ENCODE data around the gene TRRAP.
A peak's percentile ranks its signal among the peaks of the same experiment; 100 is the strongest.
"Not testable (repeated sequence)": the region's sequence is repeated elsewhere in the genome, so short reads cannot be mapped to it uniquely, and the experiment has no call there.

Gene TRRAP

GRCh38 chr7:99030951-99031350 lies 152.6 kb downstream of the TRRAP start:
- DNase-seq (ENCODE audit: low spot score) = no peak

DNA sequence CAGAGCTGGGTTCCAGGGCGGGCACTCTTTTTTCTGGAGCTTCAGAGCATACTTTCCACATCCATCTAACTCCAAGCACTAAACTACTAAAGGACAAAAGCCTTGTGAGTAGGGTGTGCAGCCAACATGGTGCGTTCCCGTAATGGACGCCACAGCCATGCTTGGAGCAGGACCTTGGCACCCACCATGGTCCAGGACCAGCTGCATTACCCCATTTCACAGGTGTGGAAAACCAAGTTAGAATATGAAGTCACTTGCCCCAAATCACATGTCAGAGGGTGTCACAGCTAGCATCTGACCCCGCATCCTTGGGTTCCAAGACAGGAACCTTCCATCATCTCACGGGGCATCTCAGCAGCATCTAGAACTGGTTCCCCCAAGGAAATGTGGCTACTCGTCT lies 153.2 kb downstream of the TRRAP start:
- no peak for DNase-seq (ENCODE audit: low spot score)

DNA sequence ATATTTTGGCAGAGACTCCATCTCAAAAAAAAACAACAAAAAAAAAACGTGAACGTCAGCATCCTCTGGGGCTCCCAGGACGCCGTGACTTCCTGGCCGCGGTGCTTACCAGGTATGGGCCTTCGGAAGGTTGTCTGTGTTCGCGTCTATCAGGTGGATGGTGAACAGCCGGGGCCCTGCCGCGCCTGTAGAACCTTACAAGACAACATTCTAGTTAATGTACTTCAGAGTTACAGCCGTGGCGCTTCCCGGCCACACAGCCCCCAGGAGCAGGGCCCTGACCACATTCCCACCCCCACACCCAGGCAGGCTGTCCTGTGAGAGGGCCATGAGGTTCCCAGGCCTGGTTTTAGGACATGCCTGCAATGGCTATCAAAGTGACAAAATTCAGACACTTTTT lies 154.6 kb downstream of the TRRAP start:
- no peak for DNase-seq (ENCODE audit: low spot score)

DNA sequence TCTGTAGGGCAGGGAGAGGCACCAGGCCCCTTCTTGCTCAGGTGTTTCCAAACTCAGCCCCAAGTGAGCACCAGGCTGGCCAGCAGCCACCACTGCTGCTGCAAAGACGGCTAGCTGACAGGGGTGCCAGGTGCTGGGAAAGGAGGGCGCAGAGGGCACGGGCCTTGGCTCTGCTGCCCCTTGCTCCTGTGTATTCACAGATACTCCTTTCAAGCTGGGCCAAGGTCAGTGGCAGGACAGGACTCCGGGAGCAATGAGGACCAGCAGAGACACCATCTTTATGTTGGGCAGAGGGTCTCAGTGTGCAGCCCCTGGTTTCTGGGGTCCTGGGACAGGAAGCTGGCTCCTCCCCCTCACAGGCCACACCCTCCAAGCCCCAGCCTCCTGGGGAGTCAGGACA lies 155.4 kb downstream of the TRRAP start:
- peak; percentile 31 for DNase-seq (ENCODE audit: low spot score)

GRCh38 chr7:99034932-99035722 lies 156.8 kb downstream of the TRRAP start:
- DNase-seq (ENCODE audit: low spot score) = no peak

DNA sequence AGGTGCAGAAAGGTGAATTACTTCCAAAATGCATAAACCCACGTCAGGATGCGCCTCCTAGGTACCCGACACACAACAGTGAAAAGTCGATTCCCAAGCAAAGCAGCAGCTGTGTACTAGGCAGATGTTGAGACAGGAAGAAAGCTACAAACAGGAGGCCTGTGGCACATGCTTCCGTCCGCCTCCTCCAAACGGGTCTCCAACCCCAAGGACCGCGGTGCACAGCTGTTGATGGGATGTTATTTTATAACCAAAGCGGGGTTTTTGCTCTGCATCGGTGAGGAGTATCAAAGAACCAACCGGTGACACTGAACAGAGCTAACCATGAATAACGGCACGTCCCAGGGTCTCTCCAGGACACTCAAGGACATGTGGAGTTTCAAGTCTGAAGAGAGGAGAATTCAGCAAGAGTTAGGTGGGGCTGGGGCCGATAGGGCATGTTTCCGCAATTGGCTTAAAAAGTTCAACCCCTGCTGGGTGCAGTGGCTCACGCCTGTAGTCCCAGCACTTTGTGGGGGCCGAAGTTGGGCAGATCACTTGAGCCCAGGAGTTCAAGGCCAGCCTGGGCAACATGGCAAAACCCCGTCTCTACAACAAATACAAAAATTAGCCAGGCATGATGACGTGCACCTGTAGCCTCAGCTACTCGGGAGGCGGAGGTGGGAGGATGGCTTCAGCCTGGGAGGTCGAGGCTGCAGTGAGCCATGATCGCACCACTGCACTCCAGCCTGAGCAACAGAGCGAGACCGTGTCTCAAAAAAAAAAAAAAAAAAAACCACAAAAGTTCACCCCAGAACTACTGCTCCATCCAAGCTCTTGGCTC lies 157.6 kb downstream of the TRRAP start:
- no peak for DNase-seq (ENCODE audit: low spot score)

- peak; percentile 81 for DNase-seq (ENCODE audit: low spot score)
Observed at GRCh38 chr7:99036546-99037111, 158.3 kb downstream of the TRRAP start.

- no peak for DNase-seq (ENCODE audit: low spot score)
Observed at GRCh38 chr7:99037327-99037940, 159.1 kb downstream of the TRRAP start.

DNA sequence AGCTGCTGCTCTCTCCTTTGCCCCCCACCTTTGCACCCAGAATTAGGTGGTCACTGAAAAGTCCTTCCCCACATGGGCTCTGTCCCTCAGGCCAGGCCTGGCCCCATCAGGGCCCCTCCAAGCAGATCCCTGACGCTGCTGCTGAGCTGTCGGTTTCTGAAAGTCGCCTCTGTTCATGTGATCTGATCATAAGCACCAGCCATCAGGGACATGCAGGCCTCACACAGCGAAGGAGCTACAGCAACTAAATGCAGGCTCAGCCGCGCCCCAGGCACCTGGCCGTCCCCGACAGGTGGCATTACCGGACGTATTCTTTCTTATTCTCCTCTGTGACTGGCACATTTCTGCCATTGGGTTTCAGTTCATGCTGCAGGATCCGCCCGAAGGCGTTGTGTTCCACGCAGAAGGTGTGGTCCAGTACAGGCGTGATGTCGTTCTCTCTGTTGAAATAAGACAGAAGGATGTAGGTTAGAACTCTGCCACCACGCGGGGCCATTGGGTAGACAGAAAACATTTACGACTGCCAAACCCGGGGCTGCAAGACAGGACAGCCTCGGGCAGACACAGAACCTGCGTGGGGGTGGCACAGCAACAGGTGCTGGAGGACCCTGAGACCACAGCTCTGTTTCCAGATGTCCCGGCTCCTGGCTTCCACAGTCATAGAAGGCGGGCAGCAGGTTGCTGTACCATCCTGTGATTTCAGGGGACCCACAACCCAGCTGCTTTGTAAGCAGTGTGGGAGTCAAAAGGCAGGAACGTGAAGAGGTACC lies 159.9 kb downstream of the TRRAP start:
- DNase-seq (ENCODE audit: low spot score) = no peak

GRCh38 chr7:99039384-99039891 lies 161.1 kb downstream of the TRRAP start:
- DNase-seq (ENCODE audit: low spot score) = no peak

GRCh38 chr7:99040104-99040958 lies 162.0 kb downstream of the TRRAP start:
- DNase-seq (ENCODE audit: low spot score) = peak; percentile 93

DNA sequence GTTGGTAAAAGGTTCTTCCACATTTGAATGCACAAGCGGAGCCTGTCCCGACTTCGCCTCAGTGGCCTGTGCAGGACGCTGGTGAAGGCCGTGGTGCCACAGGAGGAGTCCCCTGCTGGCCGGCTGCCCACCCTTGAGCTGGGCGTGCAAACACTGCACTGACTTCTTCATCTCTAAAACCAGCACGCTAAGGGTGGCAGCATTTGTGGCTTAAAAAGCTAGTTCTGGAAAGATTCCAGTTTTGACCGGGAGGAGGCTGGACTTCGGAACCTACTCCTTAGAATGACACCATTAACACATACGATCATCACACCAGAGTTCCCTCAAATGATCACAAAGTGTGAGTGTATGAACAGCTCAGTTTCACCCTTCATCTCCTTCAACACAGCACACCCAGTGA lies 163.2 kb downstream of the TRRAP start:
- DNase-seq (ENCODE audit: low spot score) = no peak

DNA sequence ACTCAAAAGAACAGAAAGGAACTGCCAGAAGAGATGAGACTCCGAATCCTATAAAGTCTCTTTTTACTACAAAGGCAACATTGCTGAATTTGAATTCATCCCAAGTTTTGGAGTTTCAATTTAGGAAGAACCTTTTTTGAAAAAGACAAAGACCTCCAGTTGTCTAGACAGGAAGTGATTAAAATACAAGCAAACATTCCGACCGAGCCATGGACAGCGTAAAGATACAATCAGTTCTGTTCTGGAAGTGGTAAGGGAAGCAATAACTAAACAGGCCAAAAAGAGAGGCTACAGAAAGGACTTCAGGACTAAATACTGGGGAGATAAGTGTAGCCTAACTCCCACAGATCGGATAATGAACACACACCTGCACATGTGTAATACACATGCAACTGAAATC lies 164.6 kb downstream of the TRRAP start:
- no peak for DNase-seq (ENCODE audit: low spot score)

DNA sequence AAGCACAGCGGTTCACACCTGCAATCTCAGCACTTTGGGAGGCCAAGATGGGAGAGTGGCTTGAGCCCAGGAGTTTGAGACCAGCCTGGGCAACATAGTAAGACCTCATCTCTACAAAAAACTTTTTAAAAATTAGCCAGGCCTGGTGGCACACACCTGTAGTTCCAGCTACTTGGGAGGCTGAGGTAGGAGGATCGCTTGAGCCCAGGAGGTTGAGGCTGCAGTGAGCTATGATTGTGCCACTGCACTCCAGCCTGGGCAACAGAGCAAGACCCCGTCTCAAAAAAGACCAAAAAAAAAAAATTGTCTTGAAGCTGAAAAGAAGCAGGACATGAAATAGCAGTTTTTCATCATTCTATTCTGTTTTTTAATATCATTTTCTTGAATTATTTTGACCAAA lies 166.5 kb downstream of the TRRAP start:
- DNase-seq (ENCODE audit: low spot score) = not testable (repeated sequence)

- DNase-seq (ENCODE audit: low spot score) = not testable (repeated sequence)
Observed at GRCh38 chr7:99046262-99046661, 167.9 kb downstream of the TRRAP start.

- no peak for DNase-seq (ENCODE audit: low spot score)
Observed at GRCh38 chr7:99046722-99047121, 168.4 kb downstream of the TRRAP start.

DNA sequence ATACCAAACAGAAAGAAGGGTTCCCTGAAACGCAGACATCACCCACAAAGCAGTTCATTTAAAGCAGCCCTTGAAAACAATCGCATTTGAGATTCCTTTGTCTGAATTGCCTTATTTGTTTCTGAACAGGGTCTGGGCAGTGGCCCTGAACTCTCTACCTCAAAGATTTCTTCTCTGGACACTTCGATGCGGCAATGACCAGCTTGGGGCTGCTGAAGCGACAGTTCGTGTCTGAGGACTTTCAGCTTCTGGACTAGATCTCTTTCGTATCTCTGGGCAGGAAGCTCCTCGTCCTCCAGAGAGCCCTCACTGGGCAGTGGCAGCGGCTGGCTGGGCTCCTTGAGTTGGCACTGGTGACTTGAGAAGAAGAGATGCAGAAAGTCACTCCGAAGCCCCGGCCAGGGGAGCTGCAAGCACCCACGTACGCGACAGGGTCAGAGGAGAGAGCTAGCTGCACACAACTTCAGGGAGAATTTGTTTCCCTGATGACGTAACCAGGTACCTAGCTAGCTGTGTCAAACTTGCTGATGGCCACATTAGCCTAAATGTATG lies 169.3 kb downstream of the TRRAP start:
- DNase-seq (ENCODE audit: low spot score) = no peak

DNA sequence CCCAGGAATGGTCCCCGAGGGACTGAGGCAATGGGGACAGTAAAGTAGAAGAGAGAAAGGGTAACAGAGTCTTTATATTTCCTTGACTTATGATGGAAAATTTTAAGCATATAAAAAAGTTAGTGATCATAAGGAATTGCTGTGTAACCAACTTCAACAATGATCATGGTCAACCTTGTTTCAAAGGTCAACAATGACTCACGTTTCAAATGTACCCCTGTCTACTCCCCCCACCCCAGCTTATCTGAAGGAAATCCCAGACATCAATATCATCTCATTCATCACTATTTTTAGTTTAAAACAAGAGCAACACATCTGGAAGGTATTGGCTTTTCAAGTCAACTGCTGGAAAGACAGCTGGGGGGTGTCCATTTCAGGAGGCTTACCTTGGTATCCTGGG lies 172.6 kb downstream of the TRRAP start:
- no peak for DNase-seq (ENCODE audit: low spot score)

DNA sequence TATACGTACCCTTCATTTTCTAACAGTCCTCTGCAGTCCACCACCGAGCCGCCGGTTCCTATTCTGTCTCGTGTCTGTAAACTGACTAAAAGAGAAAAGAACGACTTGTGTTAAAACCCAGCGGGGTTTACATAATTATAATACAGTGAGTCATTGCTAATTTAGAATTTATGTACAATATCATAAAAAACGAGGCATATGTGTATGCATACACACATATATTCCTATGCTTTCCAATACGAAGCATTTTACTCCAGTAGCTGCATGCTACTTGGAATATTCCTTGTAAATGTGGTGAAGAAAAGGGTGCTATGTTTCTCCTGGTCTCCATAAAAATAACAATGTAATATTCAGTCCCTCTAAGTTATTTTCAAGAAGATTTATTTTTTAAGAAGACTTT lies 176.4 kb downstream of the TRRAP start:
- no peak for DNase-seq (ENCODE audit: low spot score)
